ENCODE results near the gene SPEM2. TPM values are rescaled to one million over a fixed set of nuclear protein-coding genes. Genes with fewer than 3 reads are reported as not detected.

SPEM2 gene
- total and polyA plus RNA-seq, 4 donors: not detected

GRCh38 chr17:7476494-7476893 lies 51.1 kb downstream of the SPEM2 start:
- DNase-seq (ENCODE audit: low spot score): no peak
- WGBS: 54% methylated on average over 3 of the region's 3 CpGs
- Histone ChIP-seq H3K36me3 (ENCODE audit: control insufficient read depth in 4 of 4, insufficient read depth in 3 of 4, low read depth in 1 of 4, low read length in 3 of 4) (no peaks in the 10 kb centered on the region), H3K4me3 (ENCODE audit: low read depth in 1 of 3, low read length in 3 of 3) (no peak overlapping the region), H3K4me1 (ENCODE audit: control insufficient read depth in 4 of 4, insufficient read depth in 4 of 4, low read length in 3 of 4) (peaks cover 13 to 53% (median 37%) of the 10 kb centered on the region in 4 donors), H3K9me3 (ENCODE audit: control insufficient read depth in 4 of 4, low read length in 3 of 4) (no peaks in the 10 kb centered on the region), H3K27me3 (ENCODE audit: control insufficient read depth in 4 of 4, insufficient read depth in 4 of 4, low read length in 3 of 4) (no peaks in the 10 kb centered on the region), H3K9ac (ENCODE audit: low read depth in 1 of 2, low read length in 2 of 2) (no peak overlapping the region), H3K27ac (ENCODE audit: low read depth in 1 of 2, low read length in 2 of 2) (no peak overlapping the region)
- TF ChIP-seq HNF4A (conservative IDR thresholded peaks at IDR 0.05): no peak
- no peak for TF ChIP-seq JUND (IDR thresholded peaks at IDR 0.05)
- no peak for TF ChIP-seq SP1 (IDR thresholded peaks at IDR 0.05)
- TF ChIP-seq FOXA2 (IDR thresholded peaks at IDR 0.05): no peak
- TF ChIP-seq, protein P1, sequence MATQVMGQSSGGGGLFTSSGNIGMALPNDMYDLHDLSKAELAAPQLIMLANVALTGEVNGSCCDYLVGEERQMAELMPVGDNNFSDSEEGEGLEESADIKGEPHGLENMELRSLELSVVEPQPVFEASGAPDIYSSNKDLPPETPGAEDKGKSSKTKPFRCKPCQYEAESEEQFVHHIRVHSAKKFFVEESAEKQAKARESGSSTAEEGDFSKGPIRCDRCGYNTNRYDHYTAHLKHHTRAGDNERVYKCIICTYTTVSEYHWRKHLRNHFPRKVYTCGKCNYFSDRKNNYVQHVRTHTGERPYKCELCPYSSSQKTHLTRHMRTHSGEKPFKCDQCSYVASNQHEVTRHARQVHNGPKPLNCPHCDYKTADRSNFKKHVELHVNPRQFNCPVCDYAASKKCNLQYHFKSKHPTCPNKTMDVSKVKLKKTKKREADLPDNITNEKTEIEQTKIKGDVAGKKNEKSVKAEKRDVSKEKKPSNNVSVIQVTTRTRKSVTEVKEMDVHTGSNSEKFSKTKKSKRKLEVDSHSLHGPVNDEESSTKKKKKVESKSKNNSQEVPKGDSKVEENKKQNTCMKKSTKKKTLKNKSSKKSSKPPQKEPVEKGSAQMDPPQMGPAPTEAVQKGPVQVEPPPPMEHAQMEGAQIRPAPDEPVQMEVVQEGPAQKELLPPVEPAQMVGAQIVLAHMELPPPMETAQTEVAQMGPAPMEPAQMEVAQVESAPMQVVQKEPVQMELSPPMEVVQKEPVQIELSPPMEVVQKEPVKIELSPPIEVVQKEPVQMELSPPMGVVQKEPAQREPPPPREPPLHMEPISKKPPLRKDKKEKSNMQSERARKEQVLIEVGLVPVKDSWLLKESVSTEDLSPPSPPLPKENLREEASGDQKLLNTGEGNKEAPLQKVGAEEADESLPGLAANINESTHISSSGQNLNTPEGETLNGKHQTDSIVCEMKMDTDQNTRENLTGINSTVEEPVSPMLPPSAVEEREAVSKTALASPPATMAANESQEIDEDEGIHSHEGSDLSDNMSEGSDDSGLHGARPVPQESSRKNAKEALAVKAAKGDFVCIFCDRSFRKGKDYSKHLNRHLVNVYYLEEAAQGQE (IDR thresholded peaks at IDR 0.05): no peak
- TF ChIP-seq ZBTB33 (IDR thresholded peaks at IDR 0.05): no peak
- TF ChIP-seq FOXA1 (IDR thresholded peaks at IDR 0.05): no peak
- TF ChIP-seq, protein P2, sequence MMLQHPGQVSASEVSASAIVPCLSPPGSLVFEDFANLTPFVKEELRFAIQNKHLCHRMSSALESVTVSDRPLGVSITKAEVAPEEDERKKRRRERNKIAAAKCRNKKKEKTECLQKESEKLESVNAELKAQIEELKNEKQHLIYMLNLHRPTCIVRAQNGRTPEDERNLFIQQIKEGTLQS (IDR thresholded peaks at IDR 0.05): no peak
- no peak for TF ChIP-seq RXRA (IDR thresholded peaks at IDR 0.05)
- no peak for TF ChIP-seq RAD21 (IDR thresholded peaks at IDR 0.05)
- TF ChIP-seq, protein P3, sequence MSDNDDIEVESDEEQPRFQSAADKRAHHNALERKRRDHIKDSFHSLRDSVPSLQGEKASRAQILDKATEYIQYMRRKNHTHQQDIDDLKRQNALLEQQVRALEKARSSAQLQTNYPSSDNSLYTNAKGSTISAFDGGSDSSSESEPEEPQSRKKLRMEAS (IDR thresholded peaks at IDR 0.05): no peak
- TF ChIP-seq GABPA (IDR thresholded peaks at IDR 0.05 in 1 of 2, conservative IDR thresholded peaks at IDR 0.05 in 1 of 2): no peak
- TF ChIP-seq YY1 (IDR thresholded peaks at IDR 0.05): no peak
- TF ChIP-seq CTCF (IDR thresholded peaks at IDR 0.05; ENCODE audit: low read depth, low read length, missing input control): no peak
- TF ChIP-seq NR2F2 (IDR thresholded peaks at IDR 0.05): no peak
- TF ChIP-seq TAF1 (conservative IDR thresholded peaks at IDR 0.05): no peak
- no peak for TF ChIP-seq EGR1 (IDR thresholded peaks at IDR 0.05; ENCODE audit: low read depth in 2 of 2)
- no peak for TF ChIP-seq HNF4G (IDR thresholded peaks at IDR 0.05)
